Measurements from ENCODE around the gene ADGRL3.
"Not testable (repeated sequence)": the region's sequence is repeated elsewhere in the genome, so short reads cannot be mapped to it uniquely, and the experiment has no call there.

Gene ADGRL3

GRCh38 chr4:61851126-61851525 is 651.0 kb downstream of the ADGRL3 start:
- no peak for DNase-seq

GRCh38 chr4:61852105-61852504 is 652.0 kb downstream of the ADGRL3 start:
- not testable (repeated sequence) for DNase-seq

GRCh38 chr4:61853041-61853440 is 652.9 kb downstream of the ADGRL3 start:
- no peak for DNase-seq

GRCh38 chr4:61860376-61860775 is 660.2 kb downstream of the ADGRL3 start:
- no peak for DNase-seq

GRCh38 chr4:61864286-61864685 is 664.2 kb downstream of the ADGRL3 start:
- no peak for DNase-seq

GRCh38 chr4:61866378-61867030 is 666.4 kb downstream of the ADGRL3 start:
- DNase-seq: no peak

GRCh38 chr4:61872983-61873382 is 672.9 kb downstream of the ADGRL3 start:
- DNase-seq: no peak

- DNase-seq: no peak
Measured at GRCh38 chr4:61877266-61877665, 677.1 kb downstream of the ADGRL3 start.

- DNase-seq: no peak
Measured at GRCh38 chr4:61877893-61878292, 677.8 kb downstream of the ADGRL3 start.

GRCh38 chr4:61882381-61882780 is 682.3 kb downstream of the ADGRL3 start:
- no peak for DNase-seq

GRCh38 chr4:61886131-61886530 is 686.0 kb downstream of the ADGRL3 start:
- DNase-seq: no peak

- no peak for DNase-seq
Measured at GRCh38 chr4:61889117-61889516, 689.0 kb downstream of the ADGRL3 start.

- DNase-seq: no peak
Measured at GRCh38 chr4:61890321-61890720, 690.2 kb downstream of the ADGRL3 start.

- no peak for DNase-seq
Measured at GRCh38 chr4:61891953-61892352, 691.8 kb downstream of the ADGRL3 start.

GRCh38 chr4:61896634-61897033 is 696.5 kb downstream of the ADGRL3 start:
- DNase-seq: no peak

GRCh38 chr4:61909031-61909430 is 708.9 kb downstream of the ADGRL3 start:
- no peak for DNase-seq

GRCh38 chr4:61911313-61911756 is 711.2 kb downstream of the ADGRL3 start:
- no peak for DNase-seq

GRCh38 chr4:61913619-61914018 is 713.5 kb downstream of the ADGRL3 start:
- no peak for DNase-seq

- DNase-seq: no peak
Measured at GRCh38 chr4:61915501-61915900, 715.4 kb downstream of the ADGRL3 start.

- DNase-seq: no peak
Measured at GRCh38 chr4:61918507-61918906, 718.4 kb downstream of the ADGRL3 start.

- no peak for DNase-seq
Measured at GRCh38 chr4:61918987-61919386, 718.9 kb downstream of the ADGRL3 start.

- no peak for DNase-seq
Measured at GRCh38 chr4:61919561-61919960, 719.4 kb downstream of the ADGRL3 start.

- DNase-seq: no peak
Measured at GRCh38 chr4:61921920-61922319, 721.8 kb downstream of the ADGRL3 start.

GRCh38 chr4:61922766-61923165 is 722.6 kb downstream of the ADGRL3 start:
- DNase-seq: no peak

GRCh38 chr4:61923179-61923578 is 723.1 kb downstream of the ADGRL3 start:
- DNase-seq: no peak

Measured in NCI-H1105 (cell line).